Prostate gland (tissue), 2 donors: ENCODE measurements around the gene ASB7. TPM values are rescaled to one million over a fixed set of nuclear protein-coding genes. Genes with fewer than 3 reads are reported as not detected.

Experiments
- DNase-seq: peaks from one replicate; pipeline ENCODE4 v3.0.0-alpha.2; 2019; ENCODE audit warnings: low spot score
- H3K27ac ChIP-seq, 2 donors: fragments of 200-600 bp; sonication (generic); 2 replicates each; pipeline ENCODE4 v1.5.1; 2017 to 2019
- H3K27me3 ChIP-seq: fragments of 200-600 bp; sonication (generic); replicated peaks from 2 replicates; pipeline ENCODE4 v1.5.1; 2019; ENCODE audit not compliant: insufficient read depth
- H3K36me3 ChIP-seq, 2 donors: fragments of 200-600 bp; sonication (generic); 1 replicate in 1 of 2; 2 replicates in 1 of 2; pipeline versions ENCODE4 v1.5.1 to v1.8.1; 2017 to 2019
- H3K4me1 ChIP-seq: fragments of 200-600 bp; sonication (generic); replicated peaks from 2 replicates; pipeline ENCODE4 v1.5.1; 2019
- H3K4me3 ChIP-seq, 2 donors: fragments of 200-600 bp; sonication (generic); 2 replicates each; pipeline ENCODE4 v1.5.1; 2017 to 2019
- H3K9me3 ChIP-seq: fragments of 200-600 bp; sonication (generic); 2 replicates; pipeline ENCODE4 v1.5.1; 2017
- CTCF ChIP-seq, 4 experiments: fragments of 200-600 bp in 2 of 4; fragments of 450-650 bp in 2 of 4; sonication (generic) in 2 of 4; IDR thresholded peaks; 1 replicate in 3 of 4; 2 replicates in 1 of 4; pipeline ENCODE4 v1.5.1; 2016 to 2019; ENCODE audit warnings: antibody characterized with exemption in 4 of 4, mild to moderate bottlenecking in 2 of 4, moderate library complexity in 2 of 4
- POLR2A ChIP-seq: fragments of 450-650 bp; IDR thresholded peaks from one replicate; pipeline ENCODE4 v1.6.1; 2016; ENCODE audit warnings: antibody characterized with exemption, mild to moderate bottlenecking
- POLR2AphosphoS5 ChIP-seq: sonication (generic); formaldehyde crosslinking; IDR thresholded peaks from one replicate; pipeline ENCODE4 v1.6.1; 2017; ENCODE audit warnings: antibody characterized with exemption
- WGBS: methylation state at CpG from one replicate; pipeline ENCODE4 v1.1.5; 2018; 5-methylcytosine and 5-hydroxymethylcytosine counted together
- intact Hi-C: fragments of 100-400 bp; cut with DNase I; formaldehyde crosslinking; loops from one replicate; pipeline ENCODE4 v1.14.2; 2022
- total RNA-seq, 2 donors: library from RNA; depleted of rRNA; stranded (reverse); fragments of >200 nt; gene quantifications; one replicate each; pipeline ENCODE4 v1.1.0, GENCODE V29; 2016

Gene ASB7
- total RNA-seq, 2 donors from 2014 or later: 17.3 to 22.3 TPM

DNA sequence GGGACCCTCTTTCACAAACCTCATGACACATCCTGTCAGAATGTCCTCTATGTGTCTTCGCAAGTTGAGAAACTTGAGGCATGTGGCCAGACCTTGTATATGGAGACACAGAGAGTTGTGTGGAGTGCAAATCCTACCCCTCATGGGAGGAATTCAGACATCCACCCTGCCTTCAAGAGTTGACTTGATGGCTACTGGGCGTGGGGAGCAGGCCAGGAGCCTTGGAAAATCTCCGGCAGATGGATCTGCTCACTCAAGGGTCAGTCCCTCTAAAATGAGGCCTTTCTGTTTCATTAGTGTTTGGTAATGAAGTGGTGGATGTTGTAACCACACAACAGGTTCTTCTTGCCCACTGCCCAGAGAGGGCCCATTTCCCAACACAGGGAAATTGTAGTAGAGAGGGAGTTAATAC is 79.0 kb downstream of the ASB7 start:
- TF ChIP-seq POLR2A: no peak
- TF ChIP-seq POLR2AphosphoS5: no peak
- no peak for TF ChIP-seq CTCF (IDR thresholded peaks at IDR 0.05)
- no peaks in the 10 kb centered on the region for H3K27me3 ChIP-seq
- no peaks in the 10 kb centered on the region for H3K9me3 ChIP-seq
- H3K4me3 ChIP-seq: no peak overlapping the region
- no peak for DNase-seq
- no peaks in the 10 kb centered on the region for H3K36me3 ChIP-seq
- WGBS: 70% methylated on average over 3 of the region's 3 CpGs
- no peaks in the 10 kb centered on the region for H3K4me1 ChIP-seq
- no peak overlapping the region for H3K27ac ChIP-seq
- intact Hi-C loops: loop anchor here (10.0 kb wide), 1 partner anchor 183 kb away; no protein-coding TSS in a partner anchor

DNA sequence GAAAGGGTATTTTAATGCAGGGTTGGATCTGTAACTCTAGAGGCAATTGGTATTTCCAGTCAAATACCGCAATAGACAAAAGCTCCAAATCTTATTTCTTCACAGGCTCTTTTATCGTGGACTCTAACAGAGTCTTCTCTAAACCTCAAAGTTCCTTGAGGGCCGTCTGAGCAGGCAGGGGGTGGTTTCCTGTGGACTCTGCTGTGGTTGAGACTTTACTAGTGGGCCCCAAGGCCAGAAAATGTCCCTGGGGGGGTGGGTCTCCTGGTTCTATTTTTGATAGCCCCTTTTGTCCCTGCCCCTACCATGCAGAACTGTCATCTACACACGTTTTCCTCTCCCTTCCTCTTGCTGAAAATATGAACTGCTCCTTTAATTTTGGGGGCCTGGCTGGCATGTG is 80.1 kb downstream of the ASB7 start:
- 74% methylated on average over 4 of the region's 4 CpGs for WGBS
- H3K27ac ChIP-seq: no peak overlapping the region

DNA sequence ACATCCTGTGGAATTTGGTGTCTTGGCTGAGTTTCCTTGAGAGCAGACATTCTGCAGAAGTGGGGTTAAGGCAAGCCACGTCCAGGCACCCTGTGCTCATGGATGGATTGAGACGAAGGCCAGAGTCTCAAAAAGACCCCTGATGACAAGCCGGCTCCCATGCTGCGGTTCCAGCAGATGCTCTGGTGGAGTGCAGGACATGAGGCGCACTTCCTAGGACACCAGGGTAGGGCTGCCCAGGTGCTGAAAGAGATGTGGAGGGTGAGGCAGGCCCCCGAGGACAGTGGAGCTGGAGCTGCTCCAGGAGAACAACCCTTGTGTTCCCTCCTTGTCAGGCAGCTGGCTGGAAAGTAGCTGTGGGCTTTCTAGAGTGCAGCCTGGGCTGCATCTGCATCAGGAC is 81.0 kb downstream of the ASB7 start:
- no peaks in the 10 kb centered on the region for H3K27me3 ChIP-seq
- no peak overlapping the region for H3K4me3 ChIP-seq
- DNase-seq: no peak
- H3K9me3 ChIP-seq: no peaks in the 10 kb centered on the region
- no peak overlapping the region for H3K27ac ChIP-seq
- TF ChIP-seq POLR2AphosphoS5 (no peak), POLR2A (no peak), CTCF (IDR thresholded peaks at IDR 0.05) (no peak)
- intact Hi-C loops: loop anchor here (10.0 kb wide), 1 partner anchor 181 kb away; no protein-coding TSS in a partner anchor
- no peaks in the 10 kb centered on the region for H3K4me1 ChIP-seq
- WGBS: 82% methylated on average over 6 of the region's 6 CpGs
- H3K36me3 ChIP-seq: no peaks in the 10 kb centered on the region

More for the DNA sequence above, 80.1 kb downstream of the ASB7 start:
- H3K27me3 ChIP-seq: no peaks in the 10 kb centered on the region
- no peaks in the 10 kb centered on the region for H3K36me3 ChIP-seq
- H3K4me3 ChIP-seq: no peak overlapping the region
- no peaks in the 10 kb centered on the region for H3K9me3 ChIP-seq
- intact Hi-C loops: loop anchor here (10.0 kb wide), 1 partner anchor 182 kb away; no protein-coding TSS in a partner anchor
- no peak for DNase-seq
- H3K4me1 ChIP-seq: no peaks in the 10 kb centered on the region
- TF ChIP-seq POLR2AphosphoS5 (no peak), CTCF (IDR thresholded peaks at IDR 0.05) (no peak), POLR2A (no peak)

GRCh38 chr15:100684591-100684990 is 82.2 kb downstream of the ASB7 start:
- intact Hi-C loops: loop anchor here (10.0 kb wide), 1 partner anchor 180 kb away; no protein-coding TSS in a partner anchor
- H3K9me3 ChIP-seq: no peaks in the 10 kb centered on the region
- H3K27ac ChIP-seq: no peak overlapping the region
- no peak overlapping the region for H3K4me3 ChIP-seq
- H3K36me3 ChIP-seq: no peaks in the 10 kb centered on the region
- WGBS: 96% methylated on average over 6 of the region's 6 CpGs
- no peak for DNase-seq
- TF ChIP-seq CTCF (IDR thresholded peaks at IDR 0.05) (no peak), POLR2A (no peak), POLR2AphosphoS5 (no peak)
- no peaks in the 10 kb centered on the region for H3K4me1 ChIP-seq
- no peaks in the 10 kb centered on the region for H3K27me3 ChIP-seq

DNA sequence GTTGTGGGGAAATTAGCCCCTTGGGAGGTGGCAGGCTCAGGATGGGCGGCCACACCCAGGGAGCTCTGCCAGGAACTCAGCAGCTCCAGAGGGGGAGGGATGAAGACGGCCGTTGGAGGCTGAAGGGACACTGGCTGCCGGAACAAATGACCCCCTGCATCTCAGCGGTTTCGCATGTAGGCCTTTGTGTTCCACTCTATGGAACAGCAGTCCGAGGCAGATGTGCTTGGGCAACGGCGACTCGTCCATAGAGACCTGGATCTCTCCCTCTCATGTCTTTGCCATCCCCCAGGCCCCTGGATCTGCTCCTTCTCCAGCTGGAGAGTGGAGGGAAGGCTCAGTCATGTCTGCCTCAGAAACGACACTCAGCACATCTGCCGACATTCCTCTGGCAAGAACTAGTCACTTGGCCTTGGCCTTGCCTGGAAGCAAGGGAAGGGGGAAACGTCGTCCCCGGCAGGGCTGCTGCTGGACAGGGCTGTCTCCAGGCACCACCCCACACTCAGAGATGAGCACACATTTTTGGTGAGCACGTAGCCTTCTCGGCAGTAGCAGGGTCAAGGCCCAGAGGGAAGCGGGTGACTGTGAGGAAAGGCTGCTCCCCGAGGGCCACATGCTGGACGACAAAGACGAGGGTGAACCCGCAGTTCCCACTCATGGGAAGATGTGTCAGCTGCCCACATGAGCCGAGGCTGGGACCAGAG is 83.8 kb downstream of the ASB7 start:
- no peak for DNase-seq
- H3K9me3 ChIP-seq: no peaks in the 10 kb centered on the region
- TF ChIP-seq POLR2A: no peak
- no peak for TF ChIP-seq POLR2AphosphoS5
- TF ChIP-seq CTCF (IDR thresholded peaks at IDR 0.05): no peak
- H3K4me1 ChIP-seq: no peaks in the 10 kb centered on the region
- no peaks in the 10 kb centered on the region for H3K36me3 ChIP-seq
- 83% methylated on average over 23 of the region's 23 CpGs for WGBS
- no peaks in the 10 kb centered on the region for H3K27me3 ChIP-seq
- no peak overlapping the region for H3K4me3 ChIP-seq
- intact Hi-C loops: loop anchor here (10.0 kb wide), 1 partner anchor 179 kb away; no protein-coding TSS in a partner anchor
- H3K27ac ChIP-seq: no peak overlapping the region
